IPS-18a (cell line): ENCODE measurements around the gene PRSS1.
A peak's percentile ranks its signal among the peaks of the same experiment; 100 is the strongest.
"Not testable (repeated sequence)": the region's sequence is repeated elsewhere in the genome, so short reads cannot be mapped to it uniquely, and the experiment has no call there.

Source experiments
- H3K27ac ChIP-seq: one replicate; pipeline ENCODE4 v1.5.1; 2013; ENCODE audit warnings: low read length
- H3K27me3 ChIP-seq: one replicate; pipeline ENCODE4 v1.6.1; 2013; ENCODE audit warnings: mild to moderate bottlenecking, low read length; ENCODE audit not compliant: control insufficient read depth, insufficient read depth
- H3K36me3 ChIP-seq: one replicate; pipeline ENCODE4 v1.6.1; 2013; ENCODE audit warnings: low read depth, low read length; ENCODE audit not compliant: control insufficient read depth
- H3K4me1 ChIP-seq: one replicate; pipeline ENCODE4 v1.6.1; 2013; ENCODE audit warnings: low read depth, low read length; ENCODE audit not compliant: control insufficient read depth
- H3K4me3 ChIP-seq: one replicate; pipeline ENCODE4 v1.5.1; 2013; ENCODE audit warnings: low read length
- H3K9ac ChIP-seq: one replicate; pipeline ENCODE4 v1.6.1; 2013; ENCODE audit warnings: mild to moderate bottlenecking, low read length, moderate library complexity
- H3K9me3 ChIP-seq: one replicate; pipeline ENCODE4 v1.6.1; 2013; ENCODE audit warnings: low read depth, low read length; ENCODE audit not compliant: control insufficient read depth

Gene PRSS1

DNA sequence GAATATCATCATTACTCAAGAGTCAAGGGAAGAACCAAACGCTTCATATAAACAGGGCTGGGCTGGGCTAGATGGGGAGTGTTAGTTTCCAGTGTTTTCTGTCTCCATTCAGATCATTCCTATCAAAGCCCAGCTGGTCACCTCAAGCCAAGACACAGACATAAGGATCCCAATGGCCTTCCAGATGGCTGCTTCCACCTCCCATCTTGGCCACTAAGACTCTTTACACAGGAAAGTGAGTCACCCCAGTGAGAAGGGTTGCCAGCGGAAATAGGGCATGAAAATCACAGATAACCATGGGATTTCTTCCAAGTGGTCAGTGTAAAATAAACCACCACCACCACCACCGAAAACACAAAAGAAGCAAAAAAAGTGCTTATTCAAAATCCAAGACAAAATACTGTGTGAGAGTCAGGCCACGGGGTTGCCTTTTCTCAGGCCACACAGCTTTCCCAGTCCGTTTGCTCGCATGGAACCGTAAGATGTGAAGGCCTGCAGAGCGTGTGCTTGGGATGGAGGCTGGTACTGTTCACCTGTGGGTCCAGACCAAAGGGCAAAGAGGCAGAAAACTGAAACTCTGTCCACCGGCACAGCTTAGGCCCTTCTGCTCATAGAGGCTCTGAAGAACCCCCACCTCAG, 27.1 kb downstream of the PRSS1 start:
- Histone ChIP-seq H3K27ac (no peak overlapping the region), H3K4me3 (no peak overlapping the region), H3K27me3 (no peaks in the 10 kb centered on the region), H3K4me1 (no peaks in the 10 kb centered on the region), H3K9me3 (no peaks in the 10 kb centered on the region), H3K9ac (no peak overlapping the region), H3K36me3 (no peaks in the 10 kb centered on the region)

DNA sequence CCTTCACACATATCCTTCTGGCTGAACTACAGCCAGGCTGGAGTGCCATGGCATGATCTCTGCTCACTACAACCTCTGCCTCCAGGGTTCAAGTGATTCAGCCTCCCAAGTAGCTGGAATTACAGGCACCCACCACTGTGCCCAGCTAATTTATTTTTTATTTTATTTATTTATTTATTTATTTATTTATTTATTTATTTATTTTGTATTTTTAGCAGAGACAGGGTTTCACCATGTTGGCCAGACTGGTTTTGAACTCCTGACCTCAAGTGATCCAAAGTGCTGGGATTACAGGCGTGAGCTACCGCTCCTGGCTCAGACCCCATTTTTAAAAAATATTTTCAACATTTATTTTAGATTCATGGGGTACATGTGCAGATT, 27.6 kb downstream of the PRSS1 start:
- H3K27me3 ChIP-seq, H3K9me3 ChIP-seq, H3K9ac ChIP-seq, H3K4me1 ChIP-seq, H3K4me3 ChIP-seq, H3K27ac ChIP-seq, H3K36me3 ChIP-seq: not testable (repeated sequence)

- H3K36me3 ChIP-seq: no peaks in the 10 kb centered on the region
- H3K9me3 ChIP-seq: no peaks in the 10 kb centered on the region
- H3K9ac ChIP-seq: no peak overlapping the region
- no peaks in the 10 kb centered on the region for H3K27me3 ChIP-seq
- no peak overlapping the region for H3K4me3 ChIP-seq
- no peaks in the 10 kb centered on the region for H3K4me1 ChIP-seq
- no peak overlapping the region for H3K27ac ChIP-seq
These were observed 28.0 kb downstream of the PRSS1 start for GRCh38 chr7:142777318-142777717.

DNA sequence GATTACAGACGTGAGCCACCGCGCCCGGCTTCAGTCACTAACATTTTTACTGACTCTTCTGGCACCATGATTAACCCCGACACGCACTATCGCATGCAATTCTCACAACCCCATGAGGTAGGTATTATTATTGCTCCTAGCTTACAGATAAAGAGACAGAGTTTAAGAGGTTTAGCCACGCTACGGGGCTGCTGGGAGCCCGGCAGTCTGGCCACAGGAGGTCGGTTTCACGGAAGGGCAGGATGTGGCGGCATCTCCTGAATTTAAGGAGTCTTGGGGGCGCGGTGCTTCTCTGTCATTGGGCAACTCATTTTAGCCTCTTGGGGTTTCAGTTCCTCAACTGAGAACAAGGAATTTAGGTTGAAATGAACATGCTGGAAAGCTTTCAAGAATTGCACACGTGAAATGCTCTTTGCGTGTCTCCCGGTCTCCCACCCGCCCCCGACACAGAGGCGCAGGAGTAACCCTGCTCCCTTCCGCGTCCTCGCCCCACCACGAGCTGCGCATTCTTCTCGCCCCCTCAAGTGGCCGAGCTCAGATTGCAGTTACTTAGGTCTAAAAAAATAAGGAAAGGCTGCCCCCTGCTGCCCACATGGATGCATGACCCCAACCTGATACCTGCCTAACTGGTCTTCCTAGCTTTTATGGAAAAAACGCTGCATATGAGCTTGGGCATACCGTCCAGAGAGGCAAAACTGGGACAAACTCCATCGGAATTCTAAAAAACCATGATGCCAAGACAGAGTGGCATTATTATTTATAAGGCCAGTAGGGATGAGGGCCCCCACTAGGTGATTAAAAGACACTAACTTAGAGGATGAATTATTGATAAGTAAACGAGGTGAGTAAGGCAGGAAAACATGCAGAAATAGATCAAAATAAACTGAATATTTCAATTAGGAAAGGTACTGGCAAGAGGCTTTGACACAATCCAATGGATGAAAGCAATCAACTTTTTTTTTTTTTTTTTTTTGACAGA, 33.9 kb downstream of the PRSS1 start:
- no peak overlapping the region for H3K27ac ChIP-seq
- H3K27me3 ChIP-seq: no peaks in the 10 kb centered on the region
- peak overlapping the region; percentile 49 for H3K4me3 ChIP-seq
- peak overlapping the region; percentile 38 for H3K9ac ChIP-seq
- no peaks in the 10 kb centered on the region for H3K36me3 ChIP-seq
- no peaks in the 10 kb centered on the region for H3K9me3 ChIP-seq
- no peaks in the 10 kb centered on the region for H3K4me1 ChIP-seq

- Histone ChIP-seq H3K4me1 (no peaks in the 10 kb centered on the region), H3K27me3 (no peaks in the 10 kb centered on the region), H3K9me3 (no peaks in the 10 kb centered on the region), H3K27ac (no peak overlapping the region), H3K9ac (no peak overlapping the region), H3K36me3 (no peaks in the 10 kb centered on the region), H3K4me3 (no peak overlapping the region)
These were observed 34.8 kb downstream of the PRSS1 start for GRCh38 chr7:142784096-142784495.

- no peak overlapping the region for H3K4me3 ChIP-seq
- H3K9ac ChIP-seq: no peak overlapping the region
- H3K36me3 ChIP-seq: no peaks in the 10 kb centered on the region
- no peaks in the 10 kb centered on the region for H3K4me1 ChIP-seq
- no peaks in the 10 kb centered on the region for H3K27me3 ChIP-seq
- no peaks in the 10 kb centered on the region for H3K9me3 ChIP-seq
- no peak overlapping the region for H3K27ac ChIP-seq
These were observed 35.4 kb downstream of the PRSS1 start for GRCh38 chr7:142784716-142785115.

- Histone ChIP-seq H3K4me1 (no peaks in the 10 kb centered on the region), H3K4me3 (no peak overlapping the region), H3K27ac (no peak overlapping the region), H3K36me3 (no peaks in the 10 kb centered on the region), H3K9me3 (no peaks in the 10 kb centered on the region), H3K9ac (no peak overlapping the region), H3K27me3 (no peaks in the 10 kb centered on the region)
These were observed 36.6 kb downstream of the PRSS1 start for GRCh38 chr7:142785841-142786250.

DNA sequence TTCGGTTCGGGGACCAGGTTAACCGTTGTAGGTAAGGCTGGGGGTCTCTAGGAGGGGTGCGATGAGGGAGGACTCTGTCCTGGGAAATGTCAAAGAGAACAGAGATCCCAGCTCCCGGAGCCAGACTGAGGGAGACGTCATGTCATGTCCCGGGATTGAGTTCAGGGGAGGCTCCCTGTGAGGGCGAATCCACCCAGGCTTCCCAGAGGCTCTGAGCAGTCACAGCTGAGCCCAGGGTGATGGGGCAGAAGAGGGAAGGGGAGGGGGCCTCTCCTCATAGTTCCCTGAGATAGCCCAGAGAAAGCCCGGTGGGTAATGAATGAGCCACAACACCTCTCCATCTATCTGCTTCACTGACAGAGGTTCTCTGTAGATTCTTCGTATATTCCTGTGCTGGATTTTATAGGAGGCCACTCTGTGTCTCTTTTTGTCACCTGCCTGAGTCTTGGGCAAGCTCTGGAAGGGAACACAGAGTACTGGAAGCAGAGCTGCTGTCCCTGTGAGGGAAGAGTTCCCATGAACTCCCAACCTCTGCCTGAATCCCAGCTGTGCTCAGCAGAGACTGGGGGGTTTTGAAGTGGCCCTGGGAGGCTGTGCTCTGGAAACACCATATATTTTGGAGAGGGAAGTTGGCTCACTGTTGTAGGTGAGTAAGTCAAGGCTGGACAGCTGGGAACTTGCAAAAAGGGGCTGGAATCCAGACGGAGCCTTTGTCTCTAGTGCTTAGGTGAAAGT, 37.9 kb downstream of the PRSS1 start:
- no peaks in the 10 kb centered on the region for H3K4me1 ChIP-seq
- no peak overlapping the region for H3K4me3 ChIP-seq
- H3K27ac ChIP-seq: no peak overlapping the region
- H3K36me3 ChIP-seq: no peaks in the 10 kb centered on the region
- H3K27me3 ChIP-seq: no peaks in the 10 kb centered on the region
- H3K9ac ChIP-seq: no peak overlapping the region
- H3K9me3 ChIP-seq: no peaks in the 10 kb centered on the region

- Histone ChIP-seq H3K27ac (no peak overlapping the region), H3K27me3 (no peaks in the 10 kb centered on the region), H3K4me3 (no peak overlapping the region), H3K4me1 (no peaks in the 10 kb centered on the region), H3K9me3 (no peaks in the 10 kb centered on the region), H3K9ac (no peak overlapping the region), H3K36me3 (no peaks in the 10 kb centered on the region)
These were observed 38.5 kb downstream of the PRSS1 start for GRCh38 chr7:142787783-142788182.

DNA sequence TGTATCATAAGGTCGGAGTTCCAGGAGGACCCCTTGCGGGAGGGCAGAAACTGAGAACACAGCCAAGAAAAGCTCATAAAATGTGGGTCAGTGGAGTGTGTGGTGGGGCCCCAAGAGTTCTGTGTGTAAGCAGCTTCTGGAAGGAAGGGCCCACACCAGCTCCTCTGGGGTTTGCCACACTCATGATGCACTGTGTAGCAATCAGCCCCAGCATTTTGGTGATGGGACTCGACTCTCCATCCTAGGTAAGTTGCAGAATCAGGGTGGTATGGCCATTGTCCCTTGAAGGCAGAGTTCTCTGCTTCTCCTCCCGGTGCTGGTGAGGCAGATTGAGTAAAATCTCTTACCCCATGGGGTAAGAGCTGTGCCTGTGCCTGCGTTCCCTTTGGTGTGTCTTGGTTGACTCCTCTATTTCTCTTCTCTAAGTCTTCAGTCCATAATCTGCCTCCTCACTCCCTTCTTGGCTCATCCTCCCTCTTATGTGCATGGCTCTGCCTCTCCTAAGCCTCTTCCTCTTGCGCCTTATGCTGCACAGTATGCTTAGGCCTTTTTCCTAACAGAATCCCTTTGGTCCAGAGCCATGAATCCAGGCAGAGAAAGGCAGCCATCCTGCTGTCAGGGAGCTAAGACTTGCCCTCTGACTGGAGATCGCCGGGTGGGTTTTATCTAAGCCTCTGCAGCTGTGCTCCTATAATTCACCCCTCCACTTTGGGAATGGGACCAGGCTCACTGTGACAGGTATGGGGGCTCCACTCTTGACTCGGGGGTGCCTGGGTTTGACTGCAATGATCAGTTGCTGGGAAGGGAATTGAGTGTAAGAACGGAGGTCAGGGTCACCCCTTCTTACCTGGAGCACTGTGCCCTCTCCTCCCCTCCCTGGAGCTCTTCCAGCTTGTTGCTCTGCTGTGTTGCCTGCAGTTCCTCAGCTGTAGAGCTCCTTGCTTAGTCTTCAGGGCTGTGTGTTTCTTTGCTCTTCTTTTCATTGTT, 39.3 kb downstream of the PRSS1 start:
- no peaks in the 10 kb centered on the region for H3K9me3 ChIP-seq
- no peak overlapping the region for H3K27ac ChIP-seq
- H3K4me3 ChIP-seq: no peak overlapping the region
- no peaks in the 10 kb centered on the region for H3K4me1 ChIP-seq
- no peak overlapping the region for H3K9ac ChIP-seq
- H3K27me3 ChIP-seq: peaks cover 6% of the 10 kb centered on the region
- H3K36me3 ChIP-seq: no peaks in the 10 kb centered on the region

DNA sequence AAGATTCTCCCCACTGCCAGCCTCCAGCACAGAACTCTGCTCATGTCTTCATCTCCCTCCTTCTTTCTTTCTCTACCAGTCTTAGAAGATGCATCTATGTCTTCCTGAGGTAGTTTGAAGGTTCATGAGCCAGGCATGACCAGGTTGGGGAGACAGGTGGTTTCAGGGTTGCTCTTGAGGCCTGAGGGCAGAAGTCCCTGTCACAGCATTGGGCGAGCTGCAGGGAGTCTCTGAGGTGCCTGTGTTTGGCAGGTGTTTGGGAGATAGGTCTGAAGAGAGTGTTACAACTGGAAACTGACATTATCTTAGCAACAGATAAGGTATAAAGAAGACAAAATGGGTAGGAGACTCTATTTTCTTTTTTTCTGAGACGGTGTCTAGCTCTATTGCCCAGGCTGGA, 40.2 kb downstream of the PRSS1 start:
- Histone ChIP-seq H3K27me3 (peaks cover 6% of the 10 kb centered on the region), H3K9ac (no peak overlapping the region), H3K4me3 (no peak overlapping the region), H3K36me3 (no peaks in the 10 kb centered on the region), H3K27ac (no peak overlapping the region), H3K9me3 (no peaks in the 10 kb centered on the region), H3K4me1 (peaks cover under 1% of the 10 kb centered on the region)
